Activated T-cell treated with anti-CD3 and anti-CD28 coated beads, Interleukin-2, amount 50 U/mL, for 4 hours (primary cell): Measurements from ENCODE around the gene TGFA. TPM values are rescaled to one million over a fixed set of nuclear protein-coding genes. Genes with fewer than 3 reads are reported as not detected.

ENCODE experiments used
- ATAC-seq, 2 donors: fragments of 200-7000 bp; cut with Tn5 transposase; one replicate each; pipeline ENCODE4 v1.10.0; 2021
- DNase-seq: peaks from one replicate; pipeline ENCODE4 v3.0.0-alpha.2; 2020
- H3K27me3 Mint-ChIP-seq: one replicate; pipeline ENCODE4 v1.8.0; 2021; ENCODE audit warnings: low read depth, mixed read lengths
- H3K36me3 Mint-ChIP-seq: one replicate; pipeline ENCODE4 v1.8.0; 2022; ENCODE audit warnings: mixed read lengths; ENCODE audit not compliant: insufficient read depth
- H3K4me1 Mint-ChIP-seq: one replicate; pipeline ENCODE4 v1.8.0; 2021; ENCODE audit warnings: low read depth, mixed read lengths
- H3K4me3 Mint-ChIP-seq: one replicate; pipeline ENCODE4 v1.8.0; 2021; ENCODE audit warnings: mild to moderate bottlenecking, moderate library complexity, mixed read lengths
- H3K9me3 Mint-ChIP-seq: one replicate; pipeline ENCODE4 v1.8.0; 2021; ENCODE audit warnings: mixed read lengths
- total RNA-seq, 3 donors: library from RNA; stranded (reverse); gene quantifications; one replicate each; pipeline ENCODE4 v1.2.1, GENCODE V29; 2021

The TGFA gene
- total RNA-seq, 3 donors from 2014 or later: 0.33 to 0.68 (median 0.53) TPM

DNA sequence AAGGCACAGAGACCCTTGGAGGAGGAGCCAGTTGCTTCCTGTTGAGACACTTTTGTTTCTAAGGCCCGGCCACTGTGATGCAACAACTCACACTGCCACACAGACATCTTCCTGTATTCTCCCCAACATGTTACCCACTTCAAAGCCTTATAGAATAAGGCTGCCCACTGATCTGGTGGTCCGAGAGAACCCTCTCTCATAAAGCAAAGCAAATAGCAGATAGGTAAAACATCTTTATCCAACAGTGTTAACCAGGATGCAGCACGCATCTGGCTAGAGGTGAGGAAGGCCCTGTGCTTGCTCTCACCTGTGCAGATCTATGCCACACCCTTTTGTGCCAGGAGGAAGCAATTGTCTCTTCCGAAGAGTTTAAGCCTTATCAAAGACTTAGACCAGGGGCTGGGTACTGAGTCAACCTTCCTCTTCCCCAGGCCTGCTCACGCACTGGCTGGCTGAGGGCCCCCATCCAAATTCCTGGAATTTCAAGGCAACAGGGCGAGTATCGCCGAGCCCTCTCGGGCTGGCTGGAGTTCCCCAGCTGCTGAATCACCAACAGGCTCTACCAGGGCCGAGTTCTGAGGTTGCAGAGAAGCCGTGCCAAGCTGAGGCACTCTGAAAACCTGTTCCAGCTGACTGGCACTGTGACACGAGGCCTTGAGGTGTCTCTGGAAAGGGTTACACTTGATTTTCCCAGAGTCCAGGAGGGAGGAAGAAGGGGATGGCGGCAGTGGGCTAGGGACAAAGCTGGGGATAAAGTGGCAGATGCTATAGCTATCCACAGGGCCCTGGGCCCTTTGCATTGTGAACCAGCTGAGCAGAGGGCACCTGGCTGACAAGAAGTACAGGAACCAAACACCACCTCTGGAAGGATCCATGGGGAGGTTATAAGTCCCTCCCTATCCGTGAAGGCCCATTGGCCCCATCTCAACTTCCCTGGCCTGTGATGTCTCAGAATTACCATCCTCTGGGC, 29.3 kb downstream of the TGFA start:
- ATAC-seq (peak; percentile 67 to 74), DNase-seq (peak; percentile 13)
- Mint-ChIP-seq H3K36me3 (peaks cover 2% of the 10 kb centered on the region), H3K27me3 (peaks cover 1% of the 10 kb centered on the region), H3K4me1 (peaks cover 20% of the 10 kb centered on the region), H3K9me3 (no peaks in the 10 kb centered on the region), H3K4me3 (no peak overlapping the region)

DNA sequence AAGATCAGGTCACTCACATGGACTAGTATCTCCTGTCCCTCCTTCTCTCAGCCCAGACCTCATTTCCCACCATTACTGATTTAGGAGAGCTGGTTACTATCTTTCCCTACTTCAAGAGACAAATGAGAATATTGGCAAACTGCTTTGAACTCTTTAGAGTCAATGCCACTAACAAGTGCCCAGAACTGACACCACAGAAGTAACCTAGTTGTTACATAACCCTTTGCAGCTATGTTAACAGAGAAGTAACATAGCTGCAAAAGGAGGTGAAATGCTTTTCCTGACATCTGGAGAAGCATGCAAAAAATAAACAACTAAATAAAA, 30.0 kb downstream of the TGFA start:
- H3K4me1 Mint-ChIP-seq: peaks cover 20% of the 10 kb centered on the region
- DNase-seq (no peak), ATAC-seq (no peak)
- H3K4me3 Mint-ChIP-seq: no peak overlapping the region
- H3K36me3 Mint-ChIP-seq: no peaks in the 10 kb centered on the region
- peaks cover 2% of the 10 kb centered on the region for H3K27me3 Mint-ChIP-seq
- H3K9me3 Mint-ChIP-seq: no peaks in the 10 kb centered on the region

DNA sequence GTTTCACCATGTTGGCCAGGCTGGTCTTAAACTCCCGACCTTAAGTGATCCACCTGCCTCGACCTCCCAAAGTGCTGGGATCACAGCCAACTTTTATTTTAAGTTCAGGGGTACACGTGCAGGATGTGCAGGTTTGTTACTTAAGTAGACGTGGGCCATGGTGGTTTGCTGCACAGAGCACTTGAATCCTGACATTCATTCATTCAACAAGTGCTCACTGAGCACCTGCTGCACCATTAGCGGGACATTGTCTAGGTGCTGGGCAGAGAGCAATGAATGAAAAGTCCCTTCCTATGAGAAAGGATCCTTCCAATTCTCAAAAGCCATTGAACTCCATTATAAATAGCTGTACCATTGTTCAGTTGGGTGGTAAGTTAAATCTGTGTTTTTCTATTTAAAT, 31.0 kb downstream of the TGFA start:
- no peaks in the 10 kb centered on the region for H3K9me3 Mint-ChIP-seq
- H3K27me3 Mint-ChIP-seq: peaks cover 2% of the 10 kb centered on the region
- H3K36me3 Mint-ChIP-seq: no peaks in the 10 kb centered on the region
- DNase-seq (no peak), ATAC-seq (no peak)
- no peak overlapping the region for H3K4me3 Mint-ChIP-seq
- H3K4me1 Mint-ChIP-seq: peaks cover 20% of the 10 kb centered on the region

DNA sequence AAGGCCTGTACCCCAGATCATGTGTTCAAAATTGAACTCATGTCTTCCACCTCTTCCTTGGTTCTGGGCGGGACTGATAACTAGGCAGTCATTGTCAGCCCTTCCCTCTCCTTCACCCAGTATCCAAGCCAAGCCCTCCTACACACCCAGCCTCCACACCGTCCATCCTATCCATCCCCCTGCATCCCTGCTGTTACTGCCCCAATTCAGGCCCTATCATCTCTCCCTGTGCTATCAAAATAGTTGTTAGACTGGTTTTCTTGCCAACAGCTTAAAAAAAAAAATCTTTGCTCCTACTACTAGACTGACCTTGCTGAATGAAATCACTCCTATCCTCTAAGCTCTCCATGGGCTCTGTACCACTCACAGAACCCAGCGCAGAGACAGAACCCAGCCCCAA, 32.8 kb downstream of the TGFA start:
- ATAC-seq (no peak), DNase-seq (no peak)
- Mint-ChIP-seq H3K4me3 (no peak overlapping the region), H3K36me3 (no peaks in the 10 kb centered on the region), H3K27me3 (peaks cover 2% of the 10 kb centered on the region), H3K4me1 (peaks cover 27% of the 10 kb centered on the region), H3K9me3 (no peaks in the 10 kb centered on the region)

DNA sequence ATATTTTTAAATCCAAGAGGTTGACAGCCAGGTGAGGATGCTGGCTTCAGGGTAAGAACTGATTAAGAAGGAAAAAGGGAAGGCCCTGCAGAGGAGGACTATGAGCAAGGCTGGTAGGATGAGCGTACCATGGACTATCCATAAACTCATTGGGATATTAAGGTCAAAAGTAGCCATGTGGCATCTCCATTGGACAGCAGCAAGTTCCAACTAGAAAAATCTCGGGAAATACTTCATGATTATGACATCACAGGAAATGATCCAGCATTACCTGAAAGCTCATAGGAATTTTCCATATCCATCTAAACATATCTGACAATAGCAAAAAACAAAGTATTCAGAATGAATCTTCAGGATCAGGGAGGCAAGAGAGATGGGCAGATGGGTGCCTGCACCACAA, 34.2 kb downstream of the TGFA start:
- Mint-ChIP-seq H3K9me3 (no peaks in the 10 kb centered on the region), H3K4me1 (peaks cover 22% of the 10 kb centered on the region), H3K36me3 (no peaks in the 10 kb centered on the region), H3K4me3 (no peak overlapping the region), H3K27me3 (peaks cover 2% of the 10 kb centered on the region)
- ATAC-seq (no peak), DNase-seq (no peak)

DNA sequence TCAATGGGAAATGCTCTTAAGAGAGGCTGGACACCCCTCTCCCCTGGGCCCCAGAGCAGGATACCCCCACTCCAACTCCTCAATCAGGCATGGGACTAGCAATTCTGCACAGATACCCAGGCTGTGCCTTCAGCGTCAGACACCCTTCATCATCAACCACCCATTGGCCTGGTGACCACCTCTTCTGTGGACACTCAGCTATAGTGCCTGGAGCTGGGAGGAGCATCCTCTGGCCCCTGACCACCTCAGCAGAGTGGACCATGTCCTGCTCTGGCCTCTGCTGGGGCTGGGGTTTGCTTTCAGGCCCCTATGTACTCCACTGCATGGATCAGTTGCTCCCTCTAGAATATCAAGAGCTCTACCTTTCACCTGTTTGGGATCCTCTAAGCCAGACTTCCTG, 35.1 kb downstream of the TGFA start:
- H3K27me3 Mint-ChIP-seq: peaks cover 2% of the 10 kb centered on the region
- ATAC-seq: no peak

DNA sequence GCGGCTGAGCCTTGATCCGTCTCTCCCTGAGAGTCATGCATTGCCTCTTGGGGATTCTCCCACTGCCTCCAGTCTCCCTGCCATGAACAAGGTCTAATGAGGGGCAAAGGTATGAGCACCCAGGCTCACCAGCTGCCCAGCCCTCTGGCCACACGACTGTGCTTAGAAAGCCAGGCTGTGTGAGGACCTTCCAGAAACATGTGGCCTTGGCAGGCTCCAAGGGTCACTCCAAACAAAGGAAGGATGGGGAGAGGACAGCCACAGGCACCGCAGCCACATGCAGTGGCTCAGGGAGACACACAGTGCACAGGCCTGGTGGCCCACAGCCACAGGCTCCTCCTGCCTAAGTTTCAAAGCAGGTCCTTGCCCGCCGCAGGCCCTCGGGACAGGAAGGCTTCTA, 35.8 kb downstream of the TGFA start:
- Mint-ChIP-seq H3K4me1 (peaks cover 6% of the 10 kb centered on the region), H3K36me3 (no peaks in the 10 kb centered on the region), H3K4me3 (no peak overlapping the region), H3K27me3 (peaks cover 2% of the 10 kb centered on the region), H3K9me3 (no peaks in the 10 kb centered on the region)
- ATAC-seq: no peak
- no peak for DNase-seq

More for the DNA sequence above, 35.1 kb downstream of the TGFA start:
- Mint-ChIP-seq H3K9me3 (no peaks in the 10 kb centered on the region), H3K4me1 (peaks cover 13% of the 10 kb centered on the region), H3K36me3 (no peaks in the 10 kb centered on the region), H3K4me3 (no peak overlapping the region)
- no peak for DNase-seq

DNA sequence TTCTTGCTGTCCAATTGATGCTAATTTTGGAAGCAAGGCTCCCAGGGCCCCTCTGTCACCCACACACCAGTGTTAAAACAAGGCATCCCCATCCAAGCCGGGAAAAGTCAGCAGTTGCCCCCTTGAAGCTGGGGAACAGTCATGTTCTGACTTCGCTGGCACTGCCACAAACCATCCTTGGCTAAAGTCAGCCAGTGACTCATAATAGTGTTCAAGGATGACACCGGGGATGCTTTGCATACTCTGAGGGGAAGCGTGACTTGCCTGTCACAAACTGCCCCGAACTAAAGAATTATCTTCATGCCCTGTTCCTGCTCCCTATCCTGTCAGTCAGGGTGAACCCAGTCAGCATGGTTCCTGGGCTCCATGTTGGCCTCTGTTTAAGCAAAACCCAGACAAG, 37.0 kb downstream of the TGFA start:
- peak; percentile 27 to 56 for ATAC-seq
- Mint-ChIP-seq H3K27me3 (peaks cover 2% of the 10 kb centered on the region), H3K4me3 (no peak overlapping the region), H3K4me1 (peaks cover 6% of the 10 kb centered on the region), H3K9me3 (no peaks in the 10 kb centered on the region), H3K36me3 (no peaks in the 10 kb centered on the region)
- no peak for DNase-seq

DNA sequence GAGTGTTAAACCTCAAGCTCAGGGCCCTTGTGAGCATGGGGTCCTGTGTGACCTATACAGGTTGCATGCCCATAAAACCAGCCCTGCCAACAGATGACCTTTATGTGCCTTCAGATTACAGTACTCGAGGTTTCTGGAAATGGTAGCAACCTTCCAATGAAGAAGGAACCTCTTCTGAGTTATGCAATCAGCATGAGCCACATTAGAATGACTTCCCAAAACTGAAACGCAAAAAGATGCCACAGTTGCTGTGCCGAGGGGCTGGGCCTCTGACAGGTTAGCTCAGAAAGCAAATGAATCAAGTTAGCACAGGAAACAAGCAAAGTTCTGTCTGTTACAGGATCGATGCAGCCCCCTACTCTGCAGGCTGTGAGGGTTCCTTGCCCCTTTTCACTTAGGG, 37.7 kb downstream of the TGFA start:
- no peak for ATAC-seq

DNA sequence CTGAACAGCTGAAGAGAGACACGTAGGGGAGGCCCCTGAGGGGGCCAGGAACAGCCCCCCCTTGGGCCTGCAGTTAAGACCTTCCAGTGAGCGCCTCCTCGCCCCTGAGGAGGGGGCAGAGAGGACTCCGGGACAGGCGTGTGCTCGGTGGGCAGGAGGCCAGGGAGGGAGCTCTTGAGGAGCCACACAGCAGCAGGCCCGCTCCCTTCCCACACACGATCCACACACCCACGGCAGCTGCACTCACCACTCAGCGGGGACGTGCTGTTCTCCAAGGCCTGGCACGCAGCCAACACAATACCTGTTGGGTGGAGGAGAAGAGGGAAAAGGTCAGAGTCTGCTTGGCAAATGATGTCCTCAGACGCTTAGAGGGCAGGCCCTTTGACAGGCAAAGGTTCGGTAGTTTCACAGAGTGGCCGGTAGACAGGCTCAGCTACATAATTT, 39.0 kb downstream of the TGFA start:
- Mint-ChIP-seq H3K27me3 (peaks cover 2% of the 10 kb centered on the region), H3K4me3 (no peak overlapping the region), H3K4me1 (peaks cover 6% of the 10 kb centered on the region), H3K36me3 (no peaks in the 10 kb centered on the region), H3K9me3 (no peaks in the 10 kb centered on the region)
- DNase-seq: no peak
- ATAC-seq: no peak

More for the DNA sequence above, 37.7 kb downstream of the TGFA start:
- no peaks in the 10 kb centered on the region for H3K9me3 Mint-ChIP-seq
- no peaks in the 10 kb centered on the region for H3K36me3 Mint-ChIP-seq
- peaks cover 2% of the 10 kb centered on the region for H3K27me3 Mint-ChIP-seq
- no peak overlapping the region for H3K4me3 Mint-ChIP-seq
- no peak for DNase-seq
- H3K4me1 Mint-ChIP-seq: peaks cover 6% of the 10 kb centered on the region

DNA sequence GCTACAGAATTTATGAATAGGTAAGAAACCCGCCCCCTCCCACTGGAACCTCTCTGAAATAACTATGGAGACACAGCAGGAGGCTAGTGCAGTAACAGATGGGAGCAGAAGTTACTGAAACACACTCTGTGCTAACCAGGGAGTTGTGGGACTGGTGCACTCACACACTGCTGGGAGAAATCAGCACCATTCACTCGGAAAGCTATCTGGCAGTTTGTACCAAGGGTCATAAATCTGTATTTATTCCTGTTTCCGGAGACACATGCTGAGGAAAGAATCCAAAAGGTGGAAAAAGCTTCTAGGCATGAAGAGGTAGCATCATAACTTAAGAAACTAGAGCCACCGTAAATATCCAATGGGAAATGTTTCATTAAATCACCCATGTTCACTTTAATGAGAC, 39.9 kb downstream of the TGFA start:
- Mint-ChIP-seq H3K4me3 (no peak overlapping the region), H3K36me3 (no peaks in the 10 kb centered on the region), H3K27me3 (no peaks in the 10 kb centered on the region), H3K9me3 (no peaks in the 10 kb centered on the region), H3K4me1 (peaks cover 6% of the 10 kb centered on the region)
- no peak for ATAC-seq
- DNase-seq: no peak

DNA sequence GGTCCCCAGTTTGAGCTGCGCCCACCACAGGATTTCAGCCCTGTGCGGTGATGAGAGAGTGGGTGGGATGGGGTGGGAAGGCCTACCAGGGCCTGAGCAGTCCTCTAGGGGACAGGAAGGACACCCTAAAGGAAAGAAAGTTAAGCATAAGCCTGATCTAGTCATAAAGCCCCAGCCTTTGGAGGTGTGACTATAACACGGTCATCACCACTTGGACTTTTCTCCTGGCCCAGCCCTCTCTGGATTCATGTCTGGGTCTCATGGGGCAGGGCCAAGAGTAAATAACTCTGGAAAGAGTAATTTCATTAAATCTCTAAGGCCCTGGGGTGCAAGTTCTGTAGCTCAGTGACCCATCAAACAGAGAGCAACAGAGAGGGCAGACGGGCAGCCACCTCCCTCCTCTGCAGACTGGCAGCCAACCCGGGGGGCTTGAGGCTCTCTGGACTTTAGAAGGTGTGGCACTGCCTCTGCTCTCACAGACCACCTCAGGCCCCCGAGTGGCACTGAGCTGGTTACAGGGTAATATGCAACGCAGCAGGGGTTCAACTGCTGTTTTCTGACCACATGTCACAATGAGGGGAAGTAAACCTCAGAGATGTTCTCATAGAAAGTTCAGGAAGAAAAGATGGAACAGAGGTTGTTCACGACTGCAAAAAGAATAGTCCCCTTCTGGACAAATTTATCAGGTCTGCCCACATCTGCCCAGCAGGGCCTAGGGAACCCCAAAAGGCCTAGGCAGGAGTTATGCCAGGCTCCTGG, 41.5 kb downstream of the TGFA start:
- Mint-ChIP-seq H3K4me3 (no peak overlapping the region), H3K27me3 (no peaks in the 10 kb centered on the region), H3K9me3 (no peaks in the 10 kb centered on the region), H3K36me3 (no peaks in the 10 kb centered on the region), H3K4me1 (peaks cover 6% of the 10 kb centered on the region)
- DNase-seq (no peak), ATAC-seq (no peak)

DNA sequence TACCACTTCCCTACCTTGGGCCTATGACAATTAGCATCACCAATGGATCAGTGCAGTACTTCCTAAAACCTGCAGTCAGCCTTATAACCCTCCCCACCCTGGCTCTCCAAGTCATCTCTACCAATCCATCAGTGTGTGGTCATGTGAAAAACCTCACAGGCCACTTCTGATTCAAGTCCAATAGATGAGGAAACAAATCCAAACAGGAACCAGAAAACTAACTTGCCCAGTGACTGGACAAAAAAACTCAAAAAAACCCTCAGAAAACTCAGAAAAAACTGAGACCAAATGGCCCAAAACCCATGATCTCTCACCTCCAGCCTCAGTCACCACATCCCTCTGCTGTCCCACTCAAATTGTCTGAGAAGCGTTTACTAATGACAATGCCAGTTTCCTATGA, 43.3 kb downstream of the TGFA start:
- H3K4me3 Mint-ChIP-seq: no peak overlapping the region
- no peaks in the 10 kb centered on the region for H3K36me3 Mint-ChIP-seq
- no peak for ATAC-seq
- no peaks in the 10 kb centered on the region for H3K4me1 Mint-ChIP-seq
- no peaks in the 10 kb centered on the region for H3K27me3 Mint-ChIP-seq
- no peak for DNase-seq
- H3K9me3 Mint-ChIP-seq: no peaks in the 10 kb centered on the region

DNA sequence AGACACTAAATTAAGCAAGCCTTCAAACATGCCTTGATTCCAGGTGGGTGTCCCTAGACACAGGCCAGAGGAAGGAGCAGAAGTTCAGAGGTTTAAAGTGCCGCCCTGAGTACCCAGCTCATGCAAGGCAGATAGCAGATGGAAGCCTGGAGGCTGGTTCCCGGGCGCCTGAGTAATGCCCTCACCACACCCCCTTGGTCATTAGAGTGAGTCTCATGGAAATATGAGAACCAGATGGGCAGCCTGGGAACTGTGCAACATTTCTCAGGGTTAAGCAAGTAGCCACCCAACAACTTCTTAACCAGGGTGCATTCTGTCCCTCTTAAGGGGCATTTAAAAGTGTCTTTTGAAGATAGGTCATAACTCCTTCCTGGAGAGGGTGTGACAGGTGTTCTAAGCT, 44.1 kb downstream of the TGFA start:
- ATAC-seq: no peak
- no peak for DNase-seq
- H3K9me3 Mint-ChIP-seq: no peaks in the 10 kb centered on the region
- no peaks in the 10 kb centered on the region for H3K27me3 Mint-ChIP-seq
- H3K36me3 Mint-ChIP-seq: no peaks in the 10 kb centered on the region
- no peaks in the 10 kb centered on the region for H3K4me1 Mint-ChIP-seq
- no peak overlapping the region for H3K4me3 Mint-ChIP-seq
